Peyer's patch (tissue), 4 donors: Measurements from ENCODE around the gene EIF2S2. TPM values are rescaled to one million over a fixed set of nuclear protein-coding genes. Genes with fewer than 3 reads are reported as not detected.
"Not testable (repeated sequence)": the region's sequence is repeated elsewhere in the genome, so short reads cannot be mapped to it uniquely, and the experiment has no call there.

ENCODE experiments used
- DNase-seq, 3 donors: peaks; one replicate each; pipeline ENCODE4 v3.0.0-alpha.2; 2017 to 2019
- H3K27ac ChIP-seq, 4 donors: fragments of 200-600 bp; sonication (generic); one replicate each; pipeline ENCODE4 v1.5.1; 2016 to 2019
- H3K27me3 ChIP-seq, 2 donors: fragments of 200-600 bp; sonication (generic); one replicate each; pipeline ENCODE4 v1.5.1; 2019
- H3K36me3 ChIP-seq, 3 donors: fragments of 200-600 bp; sonication (generic); one replicate each; pipeline ENCODE4 v1.5.1; 2016 to 2019
- H3K4me1 ChIP-seq, 4 donors: fragments of 200-600 bp; sonication (generic); one replicate each; pipeline ENCODE4 v1.5.1; 2016 to 2019
- H3K4me3 ChIP-seq, 4 donors: fragments of 200-600 bp; sonication (generic); 1 replicate in 3 of 4; 2 replicates in 1 of 4; pipeline ENCODE4 v1.5.1; 2016 to 2019; ENCODE audit warnings: mild to moderate bottlenecking in 1 of 4
- H3K9me3 ChIP-seq, 4 donors: fragments of 200-600 bp; sonication (generic); one replicate each; pipeline ENCODE4 v1.5.1; 2016 to 2019; ENCODE audit warnings: mild to moderate bottlenecking in 1 of 4
- POLR2A ChIP-seq, 2 donors: fragments of 450-650 bp; IDR thresholded peaks; one replicate each; pipeline ENCODE4 v1.5.1; 2017; ENCODE audit warnings: antibody characterized with exemption in 2 of 2, mild to moderate bottlenecking in 2 of 2, moderate library complexity in 2 of 2
- total RNA-seq, 4 donors: library from RNA; depleted of rRNA; stranded (reverse); fragments of >200 nt; gene quantifications; one replicate each; pipeline ENCODE4 v1.1.0, GENCODE V29; 2016
- TF ChIP-seq, protein P1 (sequence below), 6 experiments: fragments of 450-650 bp in 4 of 6; fragments of 200-600 bp in 2 of 6; sonication (generic) in 1 of 6; IDR thresholded peaks; one replicate each; pipeline ENCODE4 v1.5.1; 2017 to 2019; ENCODE audit warnings: antibody characterized with exemption in 6 of 6, mild to moderate bottlenecking in 3 of 6, moderate library complexity in 1 of 6

Gene EIF2S2
- total RNA-seq, 4 donors from 2014 or later = 25.0 to 48.7 (median 30.6) TPM

DNA sequence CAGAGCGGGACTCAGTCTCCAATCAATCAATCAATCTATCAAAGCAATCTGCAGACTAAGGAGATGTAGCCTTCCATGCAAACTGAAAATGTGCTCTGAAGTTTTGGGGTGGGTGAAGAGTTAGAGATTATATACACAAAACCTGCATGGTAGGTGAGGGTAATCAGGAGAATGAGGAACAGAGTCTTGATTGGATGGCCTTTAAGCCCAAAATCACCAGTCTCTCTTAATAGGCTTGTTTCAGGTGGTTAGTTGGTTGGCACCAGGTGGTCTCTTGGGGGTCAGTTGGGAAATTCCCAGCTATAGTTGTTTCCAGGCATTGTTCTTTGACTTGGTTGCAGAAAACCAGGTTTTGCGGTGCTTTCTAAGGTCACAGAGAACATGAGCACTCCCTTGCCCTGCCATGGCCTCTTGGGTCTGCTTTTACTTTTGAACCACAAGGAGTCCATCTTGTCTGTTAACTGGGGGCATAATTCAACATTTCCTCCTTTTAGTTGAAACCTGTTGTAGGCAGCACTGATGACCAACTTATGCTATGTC is 33.3 kb upstream of the EIF2S2 start:
- no peaks in the 10 kb centered on the region for H3K9me3 ChIP-seq
- no peak for TF ChIP-seq POLR2A (IDR thresholded peaks at IDR 0.05)
- TF ChIP-seq, protein P1, sequence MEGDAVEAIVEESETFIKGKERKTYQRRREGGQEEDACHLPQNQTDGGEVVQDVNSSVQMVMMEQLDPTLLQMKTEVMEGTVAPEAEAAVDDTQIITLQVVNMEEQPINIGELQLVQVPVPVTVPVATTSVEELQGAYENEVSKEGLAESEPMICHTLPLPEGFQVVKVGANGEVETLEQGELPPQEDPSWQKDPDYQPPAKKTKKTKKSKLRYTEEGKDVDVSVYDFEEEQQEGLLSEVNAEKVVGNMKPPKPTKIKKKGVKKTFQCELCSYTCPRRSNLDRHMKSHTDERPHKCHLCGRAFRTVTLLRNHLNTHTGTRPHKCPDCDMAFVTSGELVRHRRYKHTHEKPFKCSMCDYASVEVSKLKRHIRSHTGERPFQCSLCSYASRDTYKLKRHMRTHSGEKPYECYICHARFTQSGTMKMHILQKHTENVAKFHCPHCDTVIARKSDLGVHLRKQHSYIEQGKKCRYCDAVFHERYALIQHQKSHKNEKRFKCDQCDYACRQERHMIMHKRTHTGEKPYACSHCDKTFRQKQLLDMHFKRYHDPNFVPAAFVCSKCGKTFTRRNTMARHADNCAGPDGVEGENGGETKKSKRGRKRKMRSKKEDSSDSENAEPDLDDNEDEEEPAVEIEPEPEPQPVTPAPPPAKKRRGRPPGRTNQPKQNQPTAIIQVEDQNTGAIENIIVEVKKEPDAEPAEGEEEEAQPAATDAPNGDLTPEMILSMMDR (IDR thresholded peaks at IDR 0.05) = no peak
- no peak overlapping the region for H3K4me3 ChIP-seq
- no peaks in the 10 kb centered on the region for H3K36me3 ChIP-seq
- no peaks in the 10 kb centered on the region for H3K27me3 ChIP-seq
- H3K4me1 ChIP-seq = no peaks in the 10 kb centered on the region
- H3K27ac ChIP-seq = no peak overlapping the region
- no peak for DNase-seq

DNA sequence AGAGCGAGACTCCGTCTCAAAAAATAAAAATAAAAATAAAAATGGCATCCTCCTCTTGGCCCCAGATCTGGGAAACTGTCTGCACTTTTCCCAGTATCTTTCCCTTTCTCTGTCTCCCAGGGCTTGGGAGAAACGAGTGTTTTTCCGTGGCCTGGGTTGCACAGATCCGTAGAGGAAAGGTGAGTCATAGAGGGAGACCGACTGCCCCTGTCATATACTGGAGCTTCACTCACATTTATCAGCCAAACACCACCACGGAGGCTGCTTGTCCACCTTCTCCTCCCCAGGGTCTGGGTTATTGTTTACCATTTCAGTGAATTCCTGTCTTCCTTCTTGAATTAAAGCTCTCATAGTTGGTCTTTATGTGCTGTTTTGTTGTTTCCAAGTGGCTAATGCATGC is 31.9 kb upstream of the EIF2S2 start:
- no peaks in the 10 kb centered on the region for H3K27me3 ChIP-seq
- no peak overlapping the region for H3K27ac ChIP-seq
- no peak for DNase-seq
- H3K4me3 ChIP-seq = no peak overlapping the region
- TF ChIP-seq, protein P1 (IDR thresholded peaks at IDR 0.05) = no peak
- TF ChIP-seq POLR2A (IDR thresholded peaks at IDR 0.05) = no peak
- no peaks in the 10 kb centered on the region for H3K36me3 ChIP-seq
- no peaks in the 10 kb centered on the region for H3K9me3 ChIP-seq
- H3K4me1 ChIP-seq = no peaks in the 10 kb centered on the region

DNA sequence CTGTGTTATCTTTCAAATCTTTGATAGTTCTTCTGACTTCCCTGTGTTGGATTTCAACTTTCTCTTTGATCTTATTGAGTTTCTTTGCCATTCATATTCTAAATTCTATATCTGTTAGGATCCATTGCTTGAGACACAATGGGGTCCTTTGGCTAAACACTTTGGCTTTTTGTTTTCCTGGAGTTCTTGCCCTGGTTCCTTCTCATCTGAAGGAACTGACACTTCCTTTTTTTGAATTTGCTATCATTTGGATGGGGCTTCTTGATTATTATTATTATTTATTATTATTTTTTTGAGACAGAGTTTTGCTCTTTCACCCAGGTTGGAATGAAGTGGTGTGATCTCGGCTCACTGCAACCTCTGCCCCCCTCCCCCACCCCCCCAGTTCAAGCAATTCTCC is 30.1 kb upstream of the EIF2S2 start:
- Histone ChIP-seq H3K27ac (no peak overlapping the region), H3K4me3 (no peak overlapping the region), H3K36me3 (no peaks in the 10 kb centered on the region), H3K9me3 (no peaks in the 10 kb centered on the region), H3K27me3 (no peaks in the 10 kb centered on the region), H3K4me1 (no peaks in the 10 kb centered on the region)
- no peak for DNase-seq
- TF ChIP-seq, protein P1 (IDR thresholded peaks at IDR 0.05) = no peak
- TF ChIP-seq POLR2A (IDR thresholded peaks at IDR 0.05) = no peak

DNA sequence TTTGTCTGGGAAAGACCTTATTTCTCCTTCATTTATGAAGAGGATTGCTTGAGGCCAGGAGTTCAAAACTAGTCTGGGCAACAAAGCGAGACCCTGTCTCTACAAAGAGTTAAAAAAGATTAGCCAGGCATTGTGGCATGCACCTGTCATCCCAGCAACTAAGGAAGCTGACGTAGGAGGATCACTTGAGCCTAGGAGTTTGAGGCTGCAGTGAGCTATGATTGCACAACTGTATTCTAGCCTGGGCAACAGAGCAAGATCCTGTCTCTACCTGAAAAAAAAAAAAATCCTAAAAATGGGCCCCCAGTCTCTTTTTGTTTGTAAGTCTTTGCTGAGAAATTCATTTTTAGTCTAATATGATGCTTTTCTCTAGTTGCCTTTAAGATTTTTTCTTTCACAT is 29.2 kb upstream of the EIF2S2 start:
- DNase-seq = no peak
- Histone ChIP-seq H3K4me3 (no peak overlapping the region), H3K4me1 (no peaks in the 10 kb centered on the region), H3K36me3 (no peaks in the 10 kb centered on the region), H3K9me3 (no peaks in the 10 kb centered on the region), H3K27ac (no peak overlapping the region), H3K27me3 (no peaks in the 10 kb centered on the region)
- TF ChIP-seq POLR2A (IDR thresholded peaks at IDR 0.05) = no peak
- TF ChIP-seq, protein P1 (IDR thresholded peaks at IDR 0.05) = no peak

DNA sequence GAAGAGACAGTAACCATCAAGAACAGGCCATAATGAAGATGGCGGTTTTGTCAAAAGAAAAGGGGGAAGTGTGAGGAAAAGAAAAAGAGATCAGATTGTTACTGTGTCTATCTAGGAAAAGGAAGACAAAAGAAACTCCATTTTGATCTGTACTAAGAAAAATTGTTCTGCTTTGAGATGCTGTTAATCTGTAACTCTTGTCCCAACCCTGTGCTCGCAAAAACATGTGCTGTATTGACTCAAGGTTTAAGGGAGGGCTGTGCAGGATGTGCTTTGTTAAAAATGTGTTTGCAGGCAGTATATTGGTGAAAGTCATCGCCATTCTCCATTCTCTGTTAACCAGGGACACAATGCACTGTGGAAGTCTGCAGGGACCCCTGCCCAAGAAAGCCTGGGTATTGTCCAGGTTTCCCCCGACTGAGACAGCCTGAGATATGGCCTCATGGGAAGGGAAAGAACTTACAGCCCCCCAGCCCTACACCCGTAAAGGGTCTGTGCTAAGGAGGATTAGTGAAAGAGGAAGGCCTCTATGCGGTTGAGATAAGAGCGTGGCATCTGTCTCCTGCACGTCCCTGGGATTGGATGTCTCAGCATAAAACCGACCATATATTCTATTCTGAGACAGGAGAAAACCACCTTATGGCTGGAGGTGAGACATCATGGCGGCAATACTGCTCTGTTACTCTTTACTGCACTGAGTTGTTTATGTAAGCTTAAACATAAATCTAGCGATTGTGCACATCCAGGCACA is 23.7 kb upstream of the EIF2S2 start:
- not testable (repeated sequence) for H3K4me1 ChIP-seq, H3K36me3 ChIP-seq, DNase-seq, H3K27me3 ChIP-seq, H3K27ac ChIP-seq, H3K4me3 ChIP-seq, H3K9me3 ChIP-seq

DNA sequence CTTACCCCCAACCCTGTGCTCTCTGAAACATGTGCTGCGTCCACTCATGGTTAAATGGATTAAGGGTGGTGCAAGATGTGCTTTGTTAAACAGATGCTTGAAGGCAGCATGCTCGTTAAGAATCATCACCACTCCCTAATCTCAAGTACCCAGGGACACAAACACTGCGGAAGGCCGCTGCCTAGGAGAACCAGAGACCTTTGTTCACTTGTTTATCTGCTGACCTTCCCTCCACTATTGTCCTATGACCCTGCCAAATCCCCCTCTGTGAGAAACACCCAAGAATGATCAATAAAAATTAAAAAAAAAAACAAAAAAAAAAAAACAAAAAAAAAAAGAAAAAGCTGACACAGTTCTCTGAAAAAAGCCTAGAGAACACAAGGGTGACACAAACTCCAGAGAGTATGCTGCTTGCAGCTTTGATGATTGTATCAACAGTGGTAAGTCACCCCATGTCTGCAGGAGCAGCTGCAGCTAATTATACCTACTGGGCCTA is 21.4 kb upstream of the EIF2S2 start:
- not testable (repeated sequence) for H3K9me3 ChIP-seq, H3K36me3 ChIP-seq, DNase-seq

DNA sequence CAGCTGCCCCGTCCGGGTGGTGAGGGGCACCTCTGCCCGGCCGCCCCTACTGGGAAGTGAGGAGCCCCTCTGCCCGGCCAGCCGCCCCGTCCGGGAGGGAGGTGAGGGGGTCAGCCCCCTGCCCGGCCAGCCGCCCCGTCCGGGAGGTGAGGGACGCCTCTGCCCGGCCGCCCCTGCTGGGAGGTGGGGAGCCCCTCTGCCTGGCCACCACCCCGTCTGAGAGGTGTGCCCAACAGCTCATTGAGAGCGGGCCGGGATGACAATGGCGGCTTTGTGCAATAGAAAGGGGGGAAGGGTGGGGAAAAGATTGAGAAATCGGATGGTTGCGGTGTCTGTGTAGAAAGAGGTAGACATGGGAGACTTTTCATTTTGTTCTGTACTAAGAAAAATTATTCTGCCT is 20.9 kb upstream of the EIF2S2 start:
- DNase-seq, H3K27me3 ChIP-seq, H3K4me3 ChIP-seq, H3K9me3 ChIP-seq, H3K36me3 ChIP-seq, H3K27ac ChIP-seq, H3K4me1 ChIP-seq: not testable (repeated sequence)

More for the DNA sequence above, 21.4 kb upstream of the EIF2S2 start:
- H3K4me1 ChIP-seq, H3K4me3 ChIP-seq, H3K27me3 ChIP-seq, H3K27ac ChIP-seq: not testable (repeated sequence)

DNA sequence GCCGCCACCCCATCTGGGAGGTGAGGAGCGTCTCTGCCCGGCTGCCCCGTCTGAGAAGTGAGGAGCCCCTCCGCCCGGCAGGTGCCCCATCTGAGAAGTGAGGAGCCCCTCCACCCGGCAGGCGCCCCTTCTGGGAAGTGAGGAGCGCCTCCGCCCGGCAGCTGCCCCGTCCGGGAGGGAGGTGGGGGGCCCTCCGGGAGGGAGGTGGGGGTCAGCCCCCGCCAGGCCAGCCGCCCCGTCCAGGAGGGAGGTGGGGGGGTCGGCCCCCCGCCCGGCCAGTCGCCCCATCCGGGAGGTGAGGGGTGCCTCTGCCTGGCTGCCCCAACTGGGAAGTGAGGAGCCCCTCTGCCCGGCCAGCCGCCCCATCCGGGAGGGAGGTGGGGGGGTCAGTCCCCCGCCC is 20.4 kb upstream of the EIF2S2 start:
- not testable (repeated sequence) for H3K4me3 ChIP-seq, H3K36me3 ChIP-seq, H3K27ac ChIP-seq, H3K27me3 ChIP-seq, DNase-seq, H3K9me3 ChIP-seq, H3K4me1 ChIP-seq
